ENCODE measurements around the gene OTX1.
"Not testable (repeated sequence)": the region's sequence is repeated elsewhere in the genome, so short reads cannot be mapped to it uniquely, and the experiment has no call there.

Gene OTX1

DNA sequence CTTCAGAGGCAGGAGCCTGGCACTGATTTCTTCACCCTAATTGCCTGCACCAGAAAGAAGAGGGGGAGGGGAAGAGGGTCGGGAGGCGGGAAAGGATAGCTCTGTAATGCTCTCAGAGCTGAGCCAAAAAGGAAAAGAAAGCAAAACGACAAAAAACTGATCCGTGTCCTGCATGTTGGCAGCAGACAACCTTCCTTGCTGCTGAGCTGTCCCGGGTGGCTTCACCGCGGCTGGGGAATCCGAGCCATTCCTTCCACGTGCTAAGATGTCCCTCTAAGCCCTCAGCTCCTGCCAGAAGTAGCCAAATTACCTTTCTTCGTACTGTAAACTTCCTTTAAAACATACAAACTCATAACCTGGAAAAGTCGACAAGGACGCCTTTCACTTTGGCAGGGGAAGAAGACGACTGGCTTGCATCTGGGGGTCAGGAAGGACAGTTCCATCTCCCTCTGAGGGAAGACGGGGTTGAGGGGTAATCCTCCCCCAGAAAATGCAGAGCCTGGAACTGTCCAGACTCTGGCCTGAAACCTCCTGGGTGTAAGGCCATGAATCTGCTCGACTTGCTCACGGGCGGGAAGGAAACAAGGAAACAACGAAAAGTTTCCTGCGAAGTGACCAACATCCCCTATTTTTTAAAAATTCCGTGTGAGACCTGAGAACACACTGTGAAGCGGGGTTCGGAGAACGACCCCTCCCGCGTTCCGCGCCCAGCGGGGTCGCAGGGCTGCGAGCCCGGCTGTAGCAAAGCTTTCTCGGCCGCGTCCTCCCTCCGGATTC is 7.7 kb downstream of the OTX1 start:
- in situ Hi-C loops (cut with MboI; ENCODE audit: low sequenced_read_pairs): no loop called here
- H3K36me3 ChIP-seq (replicated peaks): peaks cover 38% of the 10 kb centered on the region
- H3K4me3 ChIP-seq: no peak overlapping the region
- H3K27me3 ChIP-seq (ENCODE audit: low read depth): no peaks in the 10 kb centered on the region
- no peak for DNase-seq (ENCODE audit: low spot score in 2 of 2)
- no peaks in the 10 kb centered on the region for H3K9me3 ChIP-seq
- no peaks in the 10 kb centered on the region; the same call in 1 of the 2 replicates for H3K4me1 ChIP-seq

GRCh38 chr2:63058921-63059792 is 8.5 kb downstream of the OTX1 start:
- H3K4me1 ChIP-seq: no peaks in the 10 kb centered on the region; the same call in 1 of the 2 replicates
- no peak for DNase-seq (ENCODE audit: low spot score in 2 of 2)
- H3K27me3 ChIP-seq (ENCODE audit: low read depth): no peaks in the 10 kb centered on the region
- no peaks in the 10 kb centered on the region for H3K9me3 ChIP-seq
- in situ Hi-C loops (cut with MboI; ENCODE audit: low sequenced_read_pairs): no loop called here
- no peak overlapping the region for H3K4me3 ChIP-seq
- peaks cover 29% of the 10 kb centered on the region for H3K36me3 ChIP-seq (replicated peaks)

DNA sequence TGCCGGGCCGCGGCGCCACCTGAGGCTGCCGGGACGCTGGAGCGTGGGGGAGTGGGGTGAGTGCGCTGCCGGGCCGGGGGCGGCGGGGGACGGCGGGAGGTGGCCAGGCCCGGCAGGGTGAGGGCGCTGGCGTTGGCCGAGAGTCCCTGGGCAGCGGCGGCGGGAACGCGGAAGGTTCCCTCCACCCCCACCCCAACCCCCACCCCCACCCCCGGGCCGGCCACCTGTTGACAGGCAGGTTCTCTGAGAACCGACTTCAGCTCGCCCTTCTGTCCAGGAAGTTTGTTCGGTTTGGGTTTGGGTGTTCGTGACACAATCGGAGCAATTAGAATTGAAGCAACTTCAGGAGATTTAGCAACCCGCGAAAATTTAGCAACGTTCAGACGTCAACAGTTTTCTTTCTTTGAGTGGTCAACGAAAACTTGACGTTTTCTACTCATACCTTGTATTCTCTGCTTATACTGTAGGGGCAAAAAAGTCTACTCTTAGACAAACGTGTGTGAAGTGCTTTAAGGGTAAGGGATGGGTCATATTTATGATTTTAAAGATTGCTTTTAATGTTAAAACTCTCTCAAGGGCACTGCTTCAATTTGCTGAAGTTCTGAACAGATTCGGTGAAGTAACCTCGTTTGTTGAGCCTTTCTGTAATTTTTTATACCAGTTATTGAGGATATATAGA is 9.3 kb downstream of the OTX1 start:
- Histone ChIP-seq H3K4me3 (peak overlapping the region; percentile 7), H3K36me3 (replicated peaks) (peaks cover 24% of the 10 kb centered on the region), H3K27me3 (ENCODE audit: low read depth) (no peaks in the 10 kb centered on the region), H3K4me1 (no peaks in the 10 kb centered on the region; the same call in 1 of the 2 replicates), H3K9me3 (no peaks in the 10 kb centered on the region)
- in situ Hi-C loops (cut with MboI; ENCODE audit: low sequenced_read_pairs): no loop called here
- peak in 1 of 2 experiments; percentile 4 for DNase-seq (ENCODE audit: low spot score in 2 of 2)

DNA sequence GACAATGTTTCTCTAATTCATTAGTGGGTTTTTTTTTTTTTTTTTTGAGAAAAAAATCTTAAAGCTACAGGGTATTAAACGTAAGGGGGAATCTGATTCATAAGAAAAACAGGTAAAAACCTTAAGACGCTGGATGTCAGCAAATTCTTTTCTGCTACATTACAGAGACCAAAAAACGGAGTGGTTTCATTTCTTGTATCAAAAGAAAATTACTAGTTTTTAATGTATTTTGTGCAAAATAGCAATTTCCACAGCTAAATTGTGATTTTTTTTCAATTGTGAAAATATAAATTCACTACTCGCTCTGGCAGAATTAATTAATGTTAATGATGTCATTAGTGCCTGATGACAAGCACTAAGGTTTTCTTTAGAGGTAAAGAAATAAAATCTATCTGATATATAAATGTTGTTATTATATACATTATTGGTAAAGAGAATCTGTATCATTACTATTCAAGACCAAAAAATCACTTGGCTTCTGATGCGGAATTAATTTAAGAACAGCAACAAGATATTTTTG is 9.9 kb downstream of the OTX1 start:
- H3K27me3 ChIP-seq (ENCODE audit: low read depth): no peaks in the 10 kb centered on the region
- H3K36me3 ChIP-seq (replicated peaks): peaks cover 18% of the 10 kb centered on the region
- in situ Hi-C loops (cut with MboI; ENCODE audit: low sequenced_read_pairs): no loop called here
- no peaks in the 10 kb centered on the region for H3K9me3 ChIP-seq
- no peak overlapping the region for H3K4me3 ChIP-seq
- no peaks in the 10 kb centered on the region; the same call in 1 of the 2 replicates for H3K4me1 ChIP-seq
- no peak for DNase-seq (ENCODE audit: low spot score in 2 of 2)

DNA sequence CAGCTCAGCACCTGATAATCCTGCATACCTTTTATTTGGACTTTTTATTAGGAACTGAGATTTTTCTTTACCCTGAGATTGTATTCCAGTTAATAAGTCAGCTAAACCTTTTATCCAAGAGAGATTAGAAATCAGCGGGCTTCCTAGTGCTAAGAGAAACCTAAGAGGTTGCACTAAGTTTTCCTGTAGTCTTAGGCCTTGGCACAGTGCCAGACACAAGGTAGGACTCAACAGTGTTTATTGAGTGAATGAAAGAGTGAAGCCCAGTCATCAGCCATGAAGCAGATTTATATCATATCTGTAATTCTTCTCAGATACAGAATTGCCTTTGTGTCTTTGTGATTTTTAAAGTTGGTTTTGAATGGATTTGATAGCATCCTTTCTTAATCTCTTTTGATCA is 13.6 kb downstream of the OTX1 start:
- no peaks in the 10 kb centered on the region; the same call in 1 of the 2 replicates for H3K4me1 ChIP-seq
- in situ Hi-C loops (cut with MboI; ENCODE audit: low sequenced_read_pairs): no loop called here
- H3K27me3 ChIP-seq (ENCODE audit: low read depth): no peaks in the 10 kb centered on the region
- no peaks in the 10 kb centered on the region for H3K36me3 ChIP-seq (replicated peaks)
- no peak overlapping the region for H3K4me3 ChIP-seq
- no peaks in the 10 kb centered on the region for H3K9me3 ChIP-seq
- no peak for DNase-seq (ENCODE audit: low spot score in 2 of 2)

DNA sequence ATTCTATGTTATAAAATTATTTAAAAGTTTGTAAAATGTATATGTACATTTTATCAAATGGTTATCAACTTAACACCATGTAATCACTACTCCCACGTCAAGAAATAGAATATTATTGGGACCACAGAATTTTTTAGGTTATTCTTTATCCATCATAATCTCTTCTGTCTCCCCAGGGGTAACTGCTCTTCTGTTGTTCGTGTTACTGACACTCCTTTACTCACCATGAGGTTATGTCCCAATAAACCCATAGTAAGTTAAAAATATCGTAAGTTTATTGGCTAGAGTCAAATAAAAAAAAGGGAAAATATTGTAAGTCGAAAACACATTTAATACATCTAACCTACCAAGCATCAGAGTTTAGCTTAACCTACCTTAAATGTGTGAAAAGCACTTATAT is 14.0 kb downstream of the OTX1 start:
- H3K4me1 ChIP-seq: no peaks in the 10 kb centered on the region; the same call in 1 of the 2 replicates
- no peaks in the 10 kb centered on the region for H3K9me3 ChIP-seq
- no peaks in the 10 kb centered on the region for H3K27me3 ChIP-seq (ENCODE audit: low read depth)
- DNase-seq (ENCODE audit: low spot score in 2 of 2): no peak
- in situ Hi-C loops (cut with MboI; ENCODE audit: low sequenced_read_pairs): no loop called here
- no peaks in the 10 kb centered on the region for H3K36me3 ChIP-seq (replicated peaks)
- H3K4me3 ChIP-seq: no peak overlapping the region

DNA sequence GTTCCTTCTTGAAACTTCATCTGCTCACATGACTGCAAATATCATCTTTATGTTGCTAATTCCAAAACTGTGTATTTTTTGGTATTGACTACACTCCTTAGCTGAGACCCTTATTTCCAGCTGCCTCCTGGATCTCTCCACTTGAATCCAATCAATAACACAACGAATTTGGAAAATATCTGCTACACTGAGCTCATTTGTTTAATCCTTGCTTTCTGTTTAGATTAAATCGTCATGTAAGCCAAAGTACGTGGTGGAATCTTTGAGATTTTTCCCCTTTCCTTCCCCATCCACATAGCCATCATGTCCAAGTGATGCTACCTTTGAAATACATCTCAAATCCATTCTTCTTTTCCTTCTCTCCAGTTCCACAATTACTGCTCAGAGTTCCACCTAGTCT is 15.6 kb downstream of the OTX1 start:
- in situ Hi-C loops (cut with MboI; ENCODE audit: low sequenced_read_pairs): no loop called here
- no peak for DNase-seq (ENCODE audit: low spot score in 2 of 2)
- H3K4me3 ChIP-seq: no peak overlapping the region
- no peaks in the 10 kb centered on the region for H3K36me3 ChIP-seq (replicated peaks)
- no peaks in the 10 kb centered on the region for H3K4me1 ChIP-seq
- H3K9me3 ChIP-seq: no peaks in the 10 kb centered on the region
- no peaks in the 10 kb centered on the region for H3K27me3 ChIP-seq (ENCODE audit: low read depth)

- in situ Hi-C loops (cut with MboI; ENCODE audit: low sequenced_read_pairs): no loop called here
These were observed 16.2 kb downstream of the OTX1 start for GRCh38 chr2:63066838-63067237.

GRCh38 chr2:63071664-63072063 is 21.0 kb downstream of the OTX1 start:
- Histone ChIP-seq H3K36me3 (replicated peaks) (no peaks in the 10 kb centered on the region), H3K4me1 (no peaks in the 10 kb centered on the region), H3K27me3 (ENCODE audit: low read depth) (no peaks in the 10 kb centered on the region), H3K4me3 (no peak overlapping the region), H3K9me3 (no peaks in the 10 kb centered on the region)
- in situ Hi-C loops (cut with MboI; ENCODE audit: low sequenced_read_pairs): no loop called here
- DNase-seq (ENCODE audit: low spot score in 2 of 2): no peak

More at GRCh38 chr2:63066838-63067237, 16.2 kb downstream of the OTX1 start:
- no peaks in the 10 kb centered on the region for H3K9me3 ChIP-seq
- H3K4me3 ChIP-seq: no peak overlapping the region
- H3K27me3 ChIP-seq (ENCODE audit: low read depth): no peaks in the 10 kb centered on the region
- no peaks in the 10 kb centered on the region for H3K4me1 ChIP-seq
- no peak for DNase-seq (ENCODE audit: low spot score in 2 of 2)
- no peaks in the 10 kb centered on the region for H3K36me3 ChIP-seq (replicated peaks)

GRCh38 chr2:63073994-63074393 is 23.4 kb downstream of the OTX1 start:
- no peak overlapping the region for H3K4me3 ChIP-seq
- in situ Hi-C loops (cut with MboI; ENCODE audit: low sequenced_read_pairs): no loop called here
- H3K36me3 ChIP-seq (replicated peaks): no peaks in the 10 kb centered on the region
- H3K27me3 ChIP-seq (ENCODE audit: low read depth): no peaks in the 10 kb centered on the region
- no peaks in the 10 kb centered on the region for H3K9me3 ChIP-seq
- DNase-seq (ENCODE audit: low spot score in 2 of 2): no peak
- no peaks in the 10 kb centered on the region for H3K4me1 ChIP-seq

- DNase-seq (ENCODE audit: low spot score in 2 of 2); H3K27me3 ChIP-seq (ENCODE audit: low read depth); in situ Hi-C loops (cut with MboI; ENCODE audit: low sequenced_read_pairs): not testable (repeated sequence)
These were observed 23.8 kb downstream of the OTX1 start for GRCh38 chr2:63074399-63074798.

GRCh38 chr2:63078852-63079606 is 28.4 kb downstream of the OTX1 start:
- Histone ChIP-seq H3K36me3 (replicated peaks) (no peaks in the 10 kb centered on the region), H3K9me3 (no peaks in the 10 kb centered on the region), H3K4me1 (no peaks in the 10 kb centered on the region), H3K27me3 (ENCODE audit: low read depth) (no peaks in the 10 kb centered on the region), H3K4me3 (no peak overlapping the region)
- DNase-seq (ENCODE audit: low spot score in 2 of 2): peak in 1 of 2 experiments; percentile 59
- in situ Hi-C loops (cut with MboI; ENCODE audit: low sequenced_read_pairs): no loop called here

More at GRCh38 chr2:63074399-63074798, 23.8 kb downstream of the OTX1 start:
- not testable (repeated sequence) for H3K4me1 ChIP-seq; H3K9me3 ChIP-seq; H3K36me3 ChIP-seq (replicated peaks); H3K4me3 ChIP-seq

DNA sequence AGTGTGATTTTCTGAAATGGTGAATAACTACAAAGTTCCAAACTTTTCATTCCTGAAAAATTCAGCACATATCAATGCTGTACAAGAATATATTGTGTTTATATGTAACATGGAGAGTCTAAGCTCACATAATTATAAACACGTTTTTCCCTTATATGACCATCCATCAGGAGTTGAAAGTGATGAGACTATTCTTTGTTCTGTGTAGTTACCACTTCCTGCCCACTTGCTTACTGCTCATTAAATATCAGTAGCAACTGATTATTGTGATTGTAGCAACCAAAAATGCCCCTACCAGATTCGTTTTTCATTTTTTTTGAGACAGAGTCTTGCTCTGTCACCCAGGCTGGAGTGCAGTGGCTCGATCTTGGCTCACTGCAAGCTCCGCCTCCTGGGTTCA is 30.8 kb downstream of the OTX1 start:
- Histone ChIP-seq H3K27me3 (ENCODE audit: low read depth) (no peaks in the 10 kb centered on the region), H3K4me3 (no peak overlapping the region), H3K4me1 (peaks cover 8% of the 10 kb centered on the region), H3K9me3 (no peaks in the 10 kb centered on the region), H3K36me3 (replicated peaks) (no peaks in the 10 kb centered on the region)
- DNase-seq (ENCODE audit: low spot score in 2 of 2): no peak
- in situ Hi-C loops (cut with MboI; ENCODE audit: low sequenced_read_pairs): no loop called here

Data from HAP-1 (cell line).